ENCODE data around the gene ARHGAP8.
"Not testable (repeated sequence)": the region's sequence is repeated elsewhere in the genome, so short reads cannot be mapped to it uniquely, and the experiment has no call there.

ARHGAP8 gene

GRCh38 chr22:44890416-44891292, 138.3 kb downstream of the ARHGAP8 start:
- no peak for DNase-seq

DNA sequence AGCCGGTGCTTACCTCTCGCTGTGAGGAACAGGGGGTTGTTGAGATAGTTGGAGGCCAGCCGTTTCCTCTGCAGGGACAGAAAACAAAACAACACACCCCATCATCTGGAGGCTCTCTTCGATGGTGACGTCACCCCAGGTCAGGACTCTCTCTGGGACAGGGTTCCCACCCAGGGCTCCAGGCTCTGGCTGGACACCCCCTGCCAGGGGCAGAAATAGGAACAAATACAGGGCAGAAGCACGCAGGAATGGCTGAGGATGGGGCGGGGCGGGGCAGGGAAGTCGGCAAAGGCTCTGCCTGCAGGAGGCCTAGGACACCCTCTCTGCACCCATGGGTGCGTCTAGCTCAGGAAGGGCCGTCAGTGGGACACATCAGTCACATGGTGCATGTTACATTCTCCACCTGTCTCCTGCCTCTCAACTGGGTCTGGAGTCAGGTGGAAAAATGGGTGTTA, 138.9 kb downstream of the ARHGAP8 start:
- no peak for DNase-seq

DNA sequence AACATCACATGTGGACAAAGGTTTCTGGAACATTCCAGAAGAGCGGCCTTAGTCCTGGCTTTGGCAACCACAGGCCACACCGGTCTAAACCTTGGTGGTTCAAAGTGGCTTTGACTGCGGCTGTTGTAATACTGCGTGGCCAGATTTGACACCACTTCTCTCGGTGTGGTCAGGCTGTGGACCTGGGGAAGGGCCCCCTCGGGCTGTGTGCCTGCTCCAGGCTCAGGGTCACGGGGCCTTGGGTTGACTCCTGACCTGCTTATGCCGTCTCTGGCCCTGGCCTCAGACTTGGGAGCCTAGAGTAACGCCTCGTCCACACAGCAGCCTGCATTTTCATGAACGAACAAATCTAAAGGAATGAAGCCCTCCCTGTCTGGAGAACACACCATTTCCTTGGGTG, 139.4 kb downstream of the ARHGAP8 start:
- DNase-seq = no peak

- no peak for DNase-seq
Observed at GRCh38 chr22:44892243-44892642, 139.9 kb downstream of the ARHGAP8 start.

GRCh38 chr22:44892803-44893730, 140.7 kb downstream of the ARHGAP8 start:
- no peak for DNase-seq

- no peak for DNase-seq
Observed at GRCh38 chr22:44893731-44894080, 141.3 kb downstream of the ARHGAP8 start.

DNA sequence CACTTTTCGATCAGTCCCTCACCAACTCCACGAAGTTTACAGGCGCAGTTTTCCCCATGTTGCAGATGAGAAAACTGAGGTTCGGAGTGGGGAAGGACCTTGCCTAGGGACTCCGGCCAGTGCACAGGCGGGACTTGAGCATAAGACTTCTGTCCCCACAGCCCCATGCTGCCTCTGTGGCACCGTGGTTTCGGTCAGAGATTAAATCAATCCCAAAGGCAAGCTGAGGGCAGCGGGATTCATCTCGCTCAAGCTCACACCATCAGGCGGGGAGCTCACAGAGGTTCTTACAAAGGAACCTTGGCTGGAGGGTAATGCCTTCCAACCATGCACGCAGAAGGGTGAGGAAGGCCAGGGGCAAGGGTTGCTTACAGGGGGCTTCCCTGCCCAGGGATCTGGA, 141.9 kb downstream of the ARHGAP8 start:
- no peak for DNase-seq

GRCh38 chr22:44894782-44895181, 142.4 kb downstream of the ARHGAP8 start:
- DNase-seq = no peak

- DNase-seq = no peak
Observed at GRCh38 chr22:44895296-44896055, 143.1 kb downstream of the ARHGAP8 start.

DNA sequence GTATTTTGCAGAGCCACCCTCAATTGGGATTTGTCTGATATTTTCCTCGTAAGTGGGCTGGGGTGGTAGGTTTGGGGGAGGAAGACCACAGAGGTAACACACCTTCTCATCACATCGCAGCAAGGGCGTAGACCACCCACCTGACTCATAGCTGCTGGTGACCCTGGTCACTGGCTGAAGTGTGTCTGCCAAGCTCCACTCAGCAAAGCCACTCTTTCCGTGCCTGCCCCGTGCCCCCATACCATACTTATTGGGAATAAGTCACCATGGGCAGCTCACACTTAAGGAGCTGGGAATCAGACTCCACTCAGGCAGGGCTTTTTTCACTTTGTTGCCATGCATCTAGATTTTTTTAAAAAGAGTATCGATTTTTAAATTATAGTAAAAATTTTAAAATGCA, 145.9 kb downstream of the ARHGAP8 start:
- DNase-seq = no peak

GRCh38 chr22:44901301-44901700, 148.9 kb downstream of the ARHGAP8 start:
- no peak for DNase-seq

- DNase-seq = not testable (repeated sequence)
Observed at GRCh38 chr22:44903164-44903563, 150.8 kb downstream of the ARHGAP8 start.

GRCh38 chr22:44904492-44905152, 152.2 kb downstream of the ARHGAP8 start:
- DNase-seq = not testable (repeated sequence)

DNA sequence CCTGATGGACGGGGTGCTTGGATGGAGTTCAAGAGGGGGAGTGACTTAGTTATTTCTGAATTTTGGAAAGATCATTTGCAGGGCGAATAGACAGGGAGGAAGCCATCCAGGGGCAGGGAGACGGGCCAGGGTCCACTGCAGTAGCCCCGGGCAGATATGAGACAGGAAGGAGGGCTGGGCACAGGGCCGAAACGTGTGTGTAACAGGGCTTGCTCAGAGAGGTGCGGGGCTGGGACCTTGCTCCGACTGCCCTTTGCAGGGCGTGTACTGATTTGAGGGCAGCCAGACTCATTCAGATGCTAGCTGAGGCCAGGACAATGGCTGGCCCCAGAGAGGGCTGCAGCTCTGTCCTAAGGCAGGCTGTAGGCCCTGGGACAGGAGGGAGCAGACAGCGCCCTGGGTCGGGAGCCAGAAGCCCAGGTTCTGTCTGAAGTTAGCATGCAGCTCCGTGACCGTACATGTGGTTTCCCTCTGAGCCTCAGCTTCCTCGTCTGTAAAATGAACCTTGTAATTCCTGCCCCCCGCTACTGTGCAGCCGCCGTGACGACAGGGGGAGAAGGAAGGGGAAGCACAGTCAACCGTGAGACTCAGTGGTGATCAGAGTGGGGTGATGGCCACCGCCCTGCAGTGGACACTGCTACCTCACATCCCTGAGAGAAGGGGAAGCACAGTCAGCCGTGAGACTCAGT, 154.0 kb downstream of the ARHGAP8 start:
- DNase-seq = no peak

- no peak for DNase-seq
Observed at GRCh38 chr22:44906999-44907644, 154.7 kb downstream of the ARHGAP8 start.

GRCh38 chr22:44907765-44908737, 155.7 kb downstream of the ARHGAP8 start:
- no peak for DNase-seq

DNA sequence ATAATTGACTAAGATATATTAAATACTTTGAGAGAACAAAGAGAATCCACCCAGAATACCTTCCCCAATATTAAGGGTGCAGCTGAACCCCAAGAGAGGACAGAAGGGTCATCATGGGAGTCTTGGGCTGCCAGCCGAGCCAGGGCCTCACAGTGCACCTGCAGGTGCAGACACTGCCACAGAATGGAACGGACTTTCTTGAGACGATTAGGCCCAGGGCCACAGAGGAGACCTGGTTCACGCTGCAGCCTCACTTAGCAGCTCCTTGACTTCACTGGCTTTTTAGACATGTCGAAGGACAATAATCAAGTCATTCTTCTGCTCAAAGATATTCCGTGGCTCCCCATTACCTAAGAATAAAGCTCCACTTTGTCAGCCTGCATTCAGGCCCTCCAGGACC, 156.9 kb downstream of the ARHGAP8 start:
- DNase-seq = no peak

Data from central memory CD4-positive, alpha-beta T cell (primary cell).